ENCODE data around the gene UBE3C.
"Not testable (repeated sequence)": the region's sequence is repeated elsewhere in the genome, so short reads cannot be mapped to it uniquely, and the experiment has no call there.

The UBE3C gene

GRCh38 chr7:157138424-157139110, at the start of gene UBE3C:
UBE3C (plus strand) TSS chr7:157138926; CDS start chr7:157139273, 347 bp downstream.
- peak; percentile 87 for TF ChIP-seq POLR2A (IDR thresholded peaks at IDR 0.05; ENCODE audit: low read depth, low read length)
- peak; percentile 97 for DNase-seq (ENCODE audit: insufficient read length, low spot score)
- no peak for FAIRE-seq

DNA sequence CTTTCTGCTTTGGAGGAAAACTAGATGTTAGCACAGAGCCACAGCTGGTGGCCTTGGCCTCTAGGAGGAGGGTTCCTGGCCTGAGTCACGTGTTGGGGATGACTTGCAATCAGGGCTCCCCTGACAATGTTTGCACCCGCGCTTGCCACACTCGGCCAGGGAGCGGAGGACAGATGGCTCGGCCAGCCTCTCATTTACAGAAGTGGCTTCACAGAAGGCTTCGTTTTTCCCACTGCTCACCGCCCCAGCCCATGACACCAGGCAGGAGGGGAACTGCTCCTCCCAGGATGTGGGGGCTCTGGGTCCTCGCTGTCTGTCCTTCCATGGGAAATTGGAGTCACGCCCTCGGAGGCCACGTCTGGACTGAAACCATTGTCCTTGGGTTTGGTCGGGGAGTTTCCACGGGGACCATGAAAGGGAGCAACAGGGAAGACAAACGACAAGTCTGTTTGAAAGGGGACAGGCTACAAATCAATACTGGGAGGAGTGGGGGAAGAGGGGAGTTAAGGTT, 49.6 kb upstream of the UBE3C start:
- no peak for DNase-seq (ENCODE audit: insufficient read length, low spot score)
- no peak for TF ChIP-seq POLR2A (IDR thresholded peaks at IDR 0.05; ENCODE audit: low read depth, low read length)
- no peak for FAIRE-seq

- no peak for TF ChIP-seq POLR2A (IDR thresholded peaks at IDR 0.05; ENCODE audit: low read depth, low read length)
- DNase-seq (ENCODE audit: insufficient read length, low spot score) (no peak), FAIRE-seq (no peak)
Measured at GRCh38 chr7:157090485-157091165, 48.1 kb upstream of the UBE3C start.

- DNase-seq (ENCODE audit: insufficient read length, low spot score) (no peak), FAIRE-seq (no peak)
- no peak for TF ChIP-seq POLR2A (IDR thresholded peaks at IDR 0.05; ENCODE audit: low read depth, low read length)
Measured at GRCh38 chr7:157096286-157097055, 42.3 kb upstream of the UBE3C start.

DNA sequence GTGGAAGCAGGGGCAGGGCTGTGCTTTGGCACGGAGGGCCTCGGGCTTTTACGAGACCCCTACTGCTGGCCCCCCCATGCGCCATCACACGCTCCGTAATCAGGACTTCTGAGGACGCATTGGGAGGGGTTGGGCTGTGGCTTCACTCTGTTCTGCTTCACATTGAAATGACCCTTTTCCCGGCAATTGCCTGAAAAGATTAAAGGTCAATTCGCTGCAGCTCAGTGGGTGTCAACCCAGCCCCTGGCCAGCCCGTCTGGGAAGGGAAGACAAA, 41.7 kb upstream of the UBE3C start:
- no peak for TF ChIP-seq POLR2A (IDR thresholded peaks at IDR 0.05; ENCODE audit: low read depth, low read length)
- DNase-seq (ENCODE audit: insufficient read length, low spot score) (no peak), FAIRE-seq (no peak)

- DNase-seq (ENCODE audit: insufficient read length, low spot score): no peak
- no peak for TF ChIP-seq POLR2A (IDR thresholded peaks at IDR 0.05; ENCODE audit: low read depth, low read length)
Measured at GRCh38 chr7:157097569-157097968, 41.2 kb upstream of the UBE3C start.

GRCh38 chr7:157100005-157100404, 38.7 kb upstream of the UBE3C start:
- FAIRE-seq; DNase-seq (ENCODE audit: insufficient read length, low spot score): not testable (repeated sequence)

More at GRCh38 chr7:157097569-157097968, 41.2 kb upstream of the UBE3C start:
- no peak for FAIRE-seq

- not testable (repeated sequence) for FAIRE-seq; DNase-seq (ENCODE audit: insufficient read length, low spot score)
Measured at GRCh38 chr7:157103641-157104040, 35.1 kb upstream of the UBE3C start.

- no peak for DNase-seq (ENCODE audit: insufficient read length, low spot score)
- no peak for FAIRE-seq
- TF ChIP-seq POLR2A (IDR thresholded peaks at IDR 0.05; ENCODE audit: low read depth, low read length): no peak
Measured at GRCh38 chr7:157111311-157111710, 27.4 kb upstream of the UBE3C start.

DNA sequence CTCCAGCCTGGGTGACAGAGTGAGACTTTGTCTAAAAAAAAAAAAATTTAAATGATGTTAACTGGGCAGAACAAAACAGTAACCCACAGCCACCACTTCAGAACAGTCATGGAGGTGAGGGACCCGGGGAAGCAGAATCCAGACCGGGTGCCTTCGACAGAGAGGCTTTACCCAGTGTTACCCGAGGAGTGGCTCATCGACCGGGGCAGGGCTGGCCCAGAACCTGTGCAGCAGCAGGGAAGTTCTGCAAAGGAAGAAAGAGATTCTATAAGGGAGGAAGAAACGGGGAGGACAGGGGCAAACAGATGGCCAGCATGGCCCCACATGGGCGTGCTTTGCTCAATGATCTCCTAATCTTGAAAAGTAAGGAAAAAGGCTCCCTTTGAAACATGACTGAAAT, 26.0 kb upstream of the UBE3C start:
- no peak for TF ChIP-seq POLR2A (IDR thresholded peaks at IDR 0.05; ENCODE audit: low read depth, low read length)
- FAIRE-seq: no peak

GRCh38 chr7:157113607-157114006, 25.1 kb upstream of the UBE3C start:
- DNase-seq (ENCODE audit: insufficient read length, low spot score): no peak
- TF ChIP-seq POLR2A (IDR thresholded peaks at IDR 0.05; ENCODE audit: low read depth, low read length): no peak
- FAIRE-seq: no peak

More for the DNA sequence above, 26.0 kb upstream of the UBE3C start:
- no peak for DNase-seq (ENCODE audit: insufficient read length, low spot score)

- no peak for FAIRE-seq
- DNase-seq (ENCODE audit: insufficient read length, low spot score): no peak
Measured at GRCh38 chr7:157116762-157117161, 22.0 kb upstream of the UBE3C start.

GRCh38 chr7:157117796-157118195, 20.9 kb upstream of the UBE3C start:
- DNase-seq (ENCODE audit: insufficient read length, low spot score) (no peak), FAIRE-seq (no peak)
- TF ChIP-seq POLR2A (IDR thresholded peaks at IDR 0.05; ENCODE audit: low read depth, low read length): no peak

More at GRCh38 chr7:157116762-157117161, 22.0 kb upstream of the UBE3C start:
- TF ChIP-seq POLR2A (IDR thresholded peaks at IDR 0.05; ENCODE audit: low read depth, low read length): no peak

DNA sequence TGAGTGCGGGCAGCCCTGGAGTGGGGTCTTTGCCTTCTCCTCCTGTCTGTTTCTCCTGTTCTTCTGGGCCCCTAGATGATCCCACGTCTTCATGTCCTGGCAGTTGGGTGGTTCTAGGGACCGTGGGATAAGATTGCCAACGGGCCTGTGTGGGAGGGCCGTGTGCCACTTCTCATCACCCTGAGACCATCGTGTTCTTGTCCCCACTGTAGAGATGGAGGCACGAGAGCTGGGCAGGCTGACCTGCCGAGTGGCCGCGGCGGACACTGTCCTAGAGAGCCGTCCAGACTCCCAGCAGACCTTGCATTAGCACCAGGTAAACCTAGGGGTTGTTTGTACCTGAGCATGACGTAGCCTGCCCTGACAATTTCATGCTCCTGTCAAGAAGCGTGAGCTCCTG, 18.5 kb upstream of the UBE3C start:
- FAIRE-seq (no peak), DNase-seq (ENCODE audit: insufficient read length, low spot score) (no peak)
- no peak for TF ChIP-seq POLR2A (IDR thresholded peaks at IDR 0.05; ENCODE audit: low read depth, low read length)
